Activated naive CD8-positive, alpha-beta T cell treated with anti-CD3 and anti-CD28 coated beads, Interleukin-2, amount 10 ng/mL, durations not matched to agents 7 days and 5 days (primary cell): Measurements from ENCODE around the gene PFDN4. TPM values are rescaled to one million over a fixed set of nuclear protein-coding genes. Genes with fewer than 3 reads are reported as not detected.

Experiments used
- ATAC-seq: fragments of 150-1000 bp; cut with Tn5 transposase; one replicate; pipeline ENCODE4 v1.10.0; 2021; ENCODE audit warnings: low read depth, moderate library complexity
- POLR2A ChIA-PET: fragments of 350-600 bp; sonication (Branson Sonifier 250); formaldehyde crosslinking; loops from one replicate; lab custom pipeline; 2021; ENCODE audit warnings: antibody characterized with exemption; lab: Charles Lee
- DNase-seq: peaks from one replicate; pipeline ENCODE4 v3.0.0; 2021
- H3K27ac Mint-ChIP-seq: one replicate; pipeline ENCODE4 v1.8.0; 2022; ENCODE audit warnings: mild to moderate bottlenecking, mixed read lengths
- H3K27me3 Mint-ChIP-seq: one replicate; pipeline ENCODE4 v1.8.0; 2022; ENCODE audit warnings: mild to moderate bottlenecking, moderate library complexity, mixed read lengths
- H3K36me3 Mint-ChIP-seq: one replicate; pipeline ENCODE4 v1.8.0; 2021; ENCODE audit warnings: mild to moderate bottlenecking, mixed read lengths
- H3K4me1 Mint-ChIP-seq: one replicate; pipeline ENCODE4 v1.8.0; 2021; ENCODE audit warnings: mixed read lengths
- H3K4me3 Mint-ChIP-seq: one replicate; pipeline ENCODE4 v1.8.0; 2022; ENCODE audit warnings: mild to moderate bottlenecking, moderate library complexity, mixed read lengths
- H3K9me3 Mint-ChIP-seq: one replicate; pipeline ENCODE4 v1.8.0; 2021; ENCODE audit warnings: mixed read lengths
- total RNA-seq, 2 experiments: library from RNA; stranded (reverse); gene quantifications; one replicate each; pipeline ENCODE4 v1.2.3, GENCODE V29; 2021

Gene PFDN4
- total RNA-seq, 2 experiments from 2014 or later = 16.5 to 18.6 TPM

- DNase-seq (no peak), ATAC-seq (no peak)
- no peak overlapping the region for H3K4me3 Mint-ChIP-seq
- no peaks in the 10 kb centered on the region for H3K9me3 Mint-ChIP-seq
- POLR2A ChIA-PET = no interaction called here
- H3K36me3 Mint-ChIP-seq = no peaks in the 10 kb centered on the region
- peaks cover 2% of the 10 kb centered on the region for H3K27me3 Mint-ChIP-seq
- no peak overlapping the region for H3K27ac Mint-ChIP-seq
- peaks cover 3% of the 10 kb centered on the region for H3K4me1 Mint-ChIP-seq
Measured at GRCh38 chr20:54200487-54201267, 7.2 kb upstream of the PFDN4 start.

- H3K27me3 Mint-ChIP-seq = peaks cover 2% of the 10 kb centered on the region
- DNase-seq (no peak), ATAC-seq (no peak)
- POLR2A ChIA-PET = no interaction called here
- no peak overlapping the region for H3K27ac Mint-ChIP-seq
- H3K4me1 Mint-ChIP-seq = peaks cover 3% of the 10 kb centered on the region
- H3K9me3 Mint-ChIP-seq = no peaks in the 10 kb centered on the region
- H3K4me3 Mint-ChIP-seq = no peak overlapping the region
- no peaks in the 10 kb centered on the region for H3K36me3 Mint-ChIP-seq
Measured at GRCh38 chr20:54201268-54201846, 6.5 kb upstream of the PFDN4 start.

GRCh38 chr20:54203281-54203680, 4.6 kb upstream of the PFDN4 start:
- no peak for ATAC-seq
- POLR2A ChIA-PET = no interaction called here
- Mint-ChIP-seq H3K4me3 (no peak overlapping the region), H3K36me3 (no peaks in the 10 kb centered on the region), H3K27me3 (no peaks in the 10 kb centered on the region), H3K27ac (no peak overlapping the region), H3K9me3 (no peaks in the 10 kb centered on the region), H3K4me1 (peaks cover 3% of the 10 kb centered on the region)
- DNase-seq = no peak

GRCh38 chr20:54204063-54204462, 3.8 kb upstream of the PFDN4 start:
- peaks cover 8% of the 10 kb centered on the region for H3K4me1 Mint-ChIP-seq
- H3K36me3 Mint-ChIP-seq = no peaks in the 10 kb centered on the region
- no peak for DNase-seq
- ATAC-seq = no peak
- H3K4me3 Mint-ChIP-seq = no peak overlapping the region
- H3K9me3 Mint-ChIP-seq = no peaks in the 10 kb centered on the region
- no peak overlapping the region for H3K27ac Mint-ChIP-seq
- POLR2A ChIA-PET = no interaction called here
- H3K27me3 Mint-ChIP-seq = no peaks in the 10 kb centered on the region

- Mint-ChIP-seq H3K27me3 (no peaks in the 10 kb centered on the region), H3K4me3 (no peak overlapping the region), H3K4me1 (peaks cover 10% of the 10 kb centered on the region), H3K9me3 (no peaks in the 10 kb centered on the region), H3K27ac (no peak overlapping the region), H3K36me3 (no peaks in the 10 kb centered on the region)
- DNase-seq (no peak), ATAC-seq (no peak)
- POLR2A ChIA-PET = no interaction called here
Measured at GRCh38 chr20:54204481-54204880, 3.4 kb upstream of the PFDN4 start.

GRCh38 chr20:54205450-54205849, 2.4 kb upstream of the PFDN4 start:
- POLR2A ChIA-PET = no interaction called here
- H3K9me3 Mint-ChIP-seq = no peaks in the 10 kb centered on the region
- H3K4me1 Mint-ChIP-seq = peaks cover 17% of the 10 kb centered on the region
- no peak overlapping the region for H3K27ac Mint-ChIP-seq
- no peak overlapping the region for H3K4me3 Mint-ChIP-seq
- DNase-seq (no peak), ATAC-seq (no peak)
- peaks cover 5% of the 10 kb centered on the region for H3K36me3 Mint-ChIP-seq
- no peaks in the 10 kb centered on the region for H3K27me3 Mint-ChIP-seq

GRCh38 chr20:54207053-54207742, 689 bp upstream of the PFDN4 start:
- POLR2A ChIA-PET = interaction anchor here (1.0 to 1.7 kb wide), 3 partner anchors 12 to 128 kb away, joined by 3 to 5 read pairs (median 3); no protein-coding TSS in a partner anchor
- H3K27ac Mint-ChIP-seq = peak overlapping the region; percentile 99
- DNase-seq = no peak

GRCh38 chr20:54208548-54209176, 775 bp downstream of the PFDN4 start:
- H3K9me3 Mint-ChIP-seq = no peaks in the 10 kb centered on the region
- peak overlapping the region; percentile 79 for H3K27ac Mint-ChIP-seq
- H3K36me3 Mint-ChIP-seq = peaks cover 7% of the 10 kb centered on the region
- H3K4me1 Mint-ChIP-seq = peaks cover 20% of the 10 kb centered on the region
- H3K27me3 Mint-ChIP-seq = no peaks in the 10 kb centered on the region
- H3K4me3 Mint-ChIP-seq = peak overlapping the region; percentile 91
- DNase-seq (no peak), ATAC-seq (peak; percentile 10)
- POLR2A ChIA-PET = interaction anchor here (0.5 to 1.7 kb wide), 6 partner anchors 10 to 264 kb away, joined by 3 to 5 read pairs (median 4); no protein-coding TSS in a partner anchor

More at GRCh38 chr20:54207053-54207742, 689 bp upstream of the PFDN4 start:
- Mint-ChIP-seq H3K27me3 (no peaks in the 10 kb centered on the region), H3K9me3 (no peaks in the 10 kb centered on the region), H3K4me3 (peak overlapping the region; percentile 96), H3K4me1 (peaks cover 20% of the 10 kb centered on the region), H3K36me3 (peaks cover 7% of the 10 kb centered on the region)
- no peak for ATAC-seq

GRCh38 chr20:54209216-54209813, 1.4 kb downstream of the PFDN4 start:
- POLR2A ChIA-PET = no interaction called here
- peaks cover 7% of the 10 kb centered on the region for H3K36me3 Mint-ChIP-seq
- no peak overlapping the region for H3K27ac Mint-ChIP-seq
- peak overlapping the region; percentile 91 for H3K4me3 Mint-ChIP-seq
- ATAC-seq (no peak), DNase-seq (no peak)
- H3K9me3 Mint-ChIP-seq = no peaks in the 10 kb centered on the region
- peaks cover 20% of the 10 kb centered on the region for H3K4me1 Mint-ChIP-seq
- no peaks in the 10 kb centered on the region for H3K27me3 Mint-ChIP-seq

- POLR2A ChIA-PET = no interaction called here
- ATAC-seq (no peak), DNase-seq (no peak)
- Mint-ChIP-seq H3K27ac (no peak overlapping the region), H3K4me1 (peaks cover 20% of the 10 kb centered on the region), H3K27me3 (no peaks in the 10 kb centered on the region), H3K4me3 (no peak overlapping the region), H3K9me3 (no peaks in the 10 kb centered on the region), H3K36me3 (peaks cover 11% of the 10 kb centered on the region)
Measured at GRCh38 chr20:54212226-54212625, 4.3 kb downstream of the PFDN4 start.

GRCh38 chr20:54212871-54213270, 5.0 kb downstream of the PFDN4 start:
- ATAC-seq (no peak), DNase-seq (no peak)
- Mint-ChIP-seq H3K27me3 (no peaks in the 10 kb centered on the region), H3K4me3 (no peak overlapping the region), H3K4me1 (peaks cover 20% of the 10 kb centered on the region), H3K36me3 (peaks cover 11% of the 10 kb centered on the region), H3K9me3 (no peaks in the 10 kb centered on the region), H3K27ac (no peak overlapping the region)
- POLR2A ChIA-PET = no interaction called here

- Mint-ChIP-seq H3K4me3 (no peak overlapping the region), H3K27ac (no peak overlapping the region), H3K4me1 (peaks cover 10% of the 10 kb centered on the region), H3K27me3 (no peaks in the 10 kb centered on the region), H3K36me3 (peaks cover 11% of the 10 kb centered on the region), H3K9me3 (no peaks in the 10 kb centered on the region)
- no peak for DNase-seq
- POLR2A ChIA-PET = no interaction called here
- ATAC-seq = no peak
Measured at GRCh38 chr20:54214566-54214965, 6.7 kb downstream of the PFDN4 start.
